Subcutaneous preadipocyte (primary cell): ENCODE results near the gene MFSD2B. TPM values are rescaled to one million over a fixed set of nuclear protein-coding genes. Genes with fewer than 3 reads are reported as not detected.

ENCODE experiments used
- small RNA-seq: library from RNA; depleted of rRNA; stranded (forward); fragments of <200 nt; gene quantifications from one replicate; pipeline ENCODE3, GENCODE V24; 2012
- total RNA-seq: library from RNA; depleted of rRNA; stranded (reverse); fragments of >200 nt; gene quantifications from 2 replicates; pipeline ENCODE4 v1.2.3, GENCODE V29; 2012

Gene MFSD2B
- total RNA-seq: under 0.01 and 0.37 TPM in 2 replicates

GRCh38 chr2:24009680-24010476, at the start of gene MFSD2B:
MFSD2B (plus strand) TSS chr2:24010085; CDS start chr2:24010097, 12 bp downstream.

GRCh38 chr2:24046930-24047702, 37.2 kb downstream of the MFSD2B start, which contains the start of gene WDCP:
WDCP (minus strand) TSS chr2:24047391; CDS start chr2:24039494, 7,897 bp downstream.

GRCh38 chr2:24049485-24050021, 39.7 kb downstream of the MFSD2B start, which contains the start of gene FKBP1B:
FKBP1B (plus strand) TSS chr2:24049741; CDS start chr2:24049850, 109 bp downstream.

Small RNAs within 50 kb of the gene (small RNA-seq; reads per million reads assigned to genes)
- gene RN7SL610P: not detected
- not detected for gene RNU6-370P

Other genes with a start within 250 kb of the MFSD2B start
- 11.7 and 13.2 TPM in 2 replicates for gene ATAD2B, start 83.0 kb upstream of the MFSD2B start, total RNA-seq
- gene UBXN2A, start 69.6 kb upstream of the MFSD2B start, total RNA-seq: 4.8 and 9.6 TPM in 2 replicates
- 8.1 and 12.7 TPM in 2 replicates for gene WDCP, start 37.3 kb downstream of the MFSD2B start, total RNA-seq
- gene FKBP1B, start 39.7 kb downstream of the MFSD2B start, total RNA-seq: 4.4 and 5.3 TPM in 2 replicates
- 98.3 and 164 TPM in 2 replicates for gene SF3B6, start 66.2 kb downstream of the MFSD2B start, total RNA-seq
- 23.9 and 40.4 TPM in 2 replicates for gene TP53I3, start 74.7 kb downstream of the MFSD2B start, total RNA-seq
- 0.78 TPM in 1 of 2 replicates, not detected in the other for gene PFN4, start 113.2 kb downstream of the MFSD2B start, total RNA-seq
- gene FAM228B, start 113.4 kb downstream of the MFSD2B start, total RNA-seq: 3.9 and 5.1 TPM in 2 replicates
- gene FAM228A, start 165.0 kb downstream of the MFSD2B start, total RNA-seq: 0.98 TPM in 1 of 2 replicates, not detected in the other